HG02973 (cell line): ENCODE data around the gene STEAP2.

Experiments used
- ATAC-seq: cut with Tn5 transposase; IDR thresholded peaks from one replicate; pipeline ENCODE4 v1.9.1; 2021; ENCODE audit warnings: moderate library complexity; ENCODE audit not compliant: unreplicated experiment

Gene STEAP2

GRCh38 chr7:90267263-90267858 lies 55.8 kb downstream of the STEAP2 start:
- no peak for ATAC-seq

GRCh38 chr7:90269163-90269562 lies 57.6 kb downstream of the STEAP2 start:
- no peak for ATAC-seq

GRCh38 chr7:90270431-90271178 lies 59.1 kb downstream of the STEAP2 start:
- no peak for ATAC-seq

- no peak for ATAC-seq
These were observed 60.2 kb downstream of the STEAP2 start for GRCh38 chr7:90271753-90272152.

- ATAC-seq: no peak
These were observed 60.7 kb downstream of the STEAP2 start for GRCh38 chr7:90272242-90272641.

- ATAC-seq: no peak
These were observed 62.6 kb downstream of the STEAP2 start for GRCh38 chr7:90274161-90274560.

GRCh38 chr7:90276033-90276728 lies 64.6 kb downstream of the STEAP2 start:
- ATAC-seq: no peak
